Erythroblast (primary cell): ENCODE measurements around the gene DAB2.

ENCODE experiments used
- GATA1 ChIP-seq: IDR thresholded peaks from 2 replicates; pipeline ENCODE4 v1.6.1; 2011; ENCODE audit warnings: low read depth, mild to moderate bottlenecking, control low read depth, low read length, moderate library complexity
- POLR2A ChIP-seq: IDR thresholded peaks from 2 replicates; pipeline ENCODE4 v1.6.1; 2011; ENCODE audit warnings: mild to moderate bottlenecking, low read length

DNA sequence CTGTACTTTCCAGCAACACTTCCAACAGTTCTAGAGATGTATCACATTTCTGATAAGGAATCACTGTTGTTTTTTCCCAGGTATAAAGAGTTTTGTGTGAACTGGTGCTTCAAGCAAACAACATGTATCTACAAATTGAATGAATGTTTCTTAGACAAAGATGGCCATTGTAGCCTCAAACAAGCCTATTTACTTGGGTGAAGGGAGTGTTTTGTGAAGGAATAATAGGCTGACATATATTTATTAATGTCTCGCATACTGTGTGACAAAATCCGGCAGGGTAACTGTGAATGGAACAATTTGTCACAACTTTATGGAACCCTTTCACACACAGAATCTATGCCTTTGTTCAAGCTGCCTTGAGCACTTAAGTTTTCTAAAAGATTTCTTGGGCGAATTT, 24.8 kb upstream of the DAB2 start:
- TF ChIP-seq POLR2A: no peak
- no peak for TF ChIP-seq GATA1
